ENCODE measurements around the gene PLIN4. TPM values are rescaled to one million over a fixed set of nuclear protein-coding genes. Genes with fewer than 3 reads are reported as not detected.

The PLIN4 gene
- total and polyA plus RNA-seq, 8 donors, result 3.5 to 64.7 (median 11.3) TPM

GRCh38 chr19:4548238-4548584 lies 29.9 kb upstream of the PLIN4 start:
- no peak for TF ChIP-seq EP300 (IDR thresholded peaks at IDR 0.05)
- no peak for TF ChIP-seq CTCF (IDR thresholded peaks at IDR 0.05)
- TF ChIP-seq POLR2A (IDR thresholded peaks at IDR 0.05), result no peak
- no peak for TF ChIP-seq POLR2AphosphoS5 (IDR thresholded peaks at IDR 0.05)
- Histone ChIP-seq H3K4me1 (peaks cover 0 to 6% (median 0%) of the 10 kb centered on the region in 4 donors), H3K27me3 (peaks cover 0 to 31% (median 0%) of the 10 kb centered on the region in 3 donors), H3K9me3 (no peaks in the 10 kb centered on the region), H3K36me3 (peaks cover 0 to 11% (median 3%) of the 10 kb centered on the region in 4 donors), H3K4me3 (no peak overlapping the region), H3K27ac (no peak overlapping the region)
- WGBS, 5 donors, result 51 to 73% (median 60%) methylated on average over 11 to 14 of the region's 14 CpGs
- DNase-seq, result no peak
- intact Hi-C loops (cut with DNase I; ENCODE audit: low total_unique reads), result no loop called here

DNA sequence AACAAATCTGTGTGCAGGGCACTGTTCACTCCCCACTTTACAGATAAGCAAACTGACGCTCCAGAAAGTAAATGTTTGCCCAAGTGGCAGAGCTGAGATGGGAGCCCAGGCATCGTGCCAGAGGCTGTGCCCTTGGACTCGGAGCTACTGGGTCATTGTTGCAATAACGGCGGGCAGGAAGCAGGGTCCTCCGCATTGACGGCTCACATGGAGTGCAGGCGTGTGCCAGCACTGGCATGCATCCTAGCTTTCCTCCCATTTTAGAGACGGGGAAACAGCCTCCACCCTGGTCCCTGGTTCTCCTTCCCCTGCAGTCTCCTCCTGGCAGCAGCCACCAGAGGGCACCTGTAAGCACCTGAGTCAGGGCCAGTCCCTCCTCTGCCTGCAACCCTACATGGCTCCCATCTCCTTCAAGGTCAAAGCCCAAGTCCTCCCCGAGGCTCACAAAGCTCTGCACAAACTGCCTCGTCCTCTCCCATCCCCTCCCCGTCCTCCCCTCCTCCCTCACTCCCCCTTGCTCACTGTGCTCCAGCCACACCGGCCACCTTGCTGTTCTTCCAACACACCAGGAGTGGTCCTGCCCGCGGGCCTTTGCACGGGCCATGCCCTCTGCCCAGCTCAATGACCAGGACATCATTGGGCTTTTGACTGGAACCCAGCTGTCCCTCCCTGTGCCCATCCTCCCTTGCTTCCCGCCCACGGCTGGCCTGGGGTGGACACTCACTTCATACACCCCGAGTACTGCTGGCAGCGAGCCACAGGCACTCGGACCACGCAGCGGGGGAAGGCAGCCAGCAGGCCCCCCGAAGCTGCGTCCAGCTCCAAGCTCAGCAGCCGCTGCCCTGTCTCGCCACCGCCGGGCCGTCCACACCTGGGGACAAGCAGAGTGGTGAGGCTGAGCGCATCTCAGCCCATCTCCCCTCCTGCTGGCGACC lies 29.3 kb upstream of the PLIN4 start:
- H3K36me3 ChIP-seq, result peaks cover 0 to 11% (median 3%) of the 10 kb centered on the region in 4 donors
- intact Hi-C loops (cut with DNase I; ENCODE audit: low total_unique reads), result no loop called here
- H3K9me3 ChIP-seq, result no peaks in the 10 kb centered on the region
- DNase-seq, result peak in 1 of 2 donors; percentile 60
- H3K4me1 ChIP-seq, result peaks cover 0 to 6% (median 0%) of the 10 kb centered on the region in 4 donors
- no peak overlapping the region for H3K4me3 ChIP-seq
- peak in 2 of 7 experiments; percentile 24 to 41 for TF ChIP-seq CTCF (IDR thresholded peaks at IDR 0.05)
- TF ChIP-seq POLR2A (IDR thresholded peaks at IDR 0.05), result no peak
- 54 to 75% (median 61%) methylated on average over 23 to 32 of the region's 32 CpGs for WGBS, 5 donors
- H3K27me3 ChIP-seq, result peaks cover 0 to 28% (median 0%) of the 10 kb centered on the region in 3 donors
- no peak overlapping the region for H3K27ac ChIP-seq

DNA sequence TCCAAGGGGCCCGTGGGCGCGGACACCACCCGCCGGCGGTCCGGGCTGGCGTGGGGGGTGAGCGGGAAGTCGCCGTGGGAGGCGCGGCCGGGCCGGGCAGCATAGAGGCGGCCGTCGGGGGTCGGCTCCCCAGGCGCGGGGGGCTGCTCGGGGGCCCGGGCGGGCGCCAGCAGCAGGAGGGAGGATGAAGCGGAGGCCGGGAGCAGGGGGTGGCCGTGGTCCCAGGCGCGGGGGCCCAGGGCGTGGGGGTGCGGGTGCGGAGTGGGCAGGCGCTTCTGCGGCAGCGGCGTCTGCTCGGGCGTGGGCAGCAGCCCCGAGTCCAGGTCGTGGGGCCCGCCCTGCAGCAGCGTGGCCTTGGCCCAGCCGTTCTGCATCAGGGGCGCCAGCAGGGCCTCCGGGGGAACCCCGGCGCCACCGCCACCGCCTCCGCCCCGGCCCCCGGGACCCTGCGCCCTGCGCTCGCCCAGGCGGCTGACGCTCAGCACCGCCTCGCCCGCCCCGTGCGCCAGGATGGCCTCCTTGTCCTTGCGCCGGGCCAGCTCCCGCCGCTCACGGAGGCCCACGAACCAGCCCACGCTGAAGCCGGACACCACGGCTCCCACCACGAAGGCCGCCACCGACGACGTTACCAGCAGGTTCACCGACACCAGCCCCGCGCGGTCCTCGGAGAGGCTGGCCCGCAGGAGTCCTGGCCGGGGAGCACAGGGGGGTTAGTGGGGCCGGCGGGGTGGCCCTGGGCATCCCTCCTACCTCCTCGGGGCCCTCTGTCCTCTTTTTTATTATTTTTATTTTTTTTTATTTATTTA lies 25.8 kb upstream of the PLIN4 start:
- Histone ChIP-seq H3K4me3 (peak overlapping the region in 1 of 4 donors; percentile 20), H3K9me3 (peaks cover 0 to 6% (median 0%) of the 10 kb centered on the region in 4 donors), H3K4me1 (peaks cover 0 to 12% (median 10%) of the 10 kb centered on the region in 4 donors), H3K36me3 (peaks cover 0 to 4% (median 0%) of the 10 kb centered on the region in 4 donors), H3K27me3 (peaks cover 0 to 13% (median 3%) of the 10 kb centered on the region in 3 donors), H3K27ac (peak overlapping the region in 1 of 5 donors; percentile 89)
- no peak for DNase-seq
- TF ChIP-seq POLR2A (IDR thresholded peaks at IDR 0.05) (no peak), POLR2AphosphoS5 (IDR thresholded peaks at IDR 0.05) (no peak), CTCF (IDR thresholded peaks at IDR 0.05) (no peak), EP300 (IDR thresholded peaks at IDR 0.05) (no peak)
- intact Hi-C loops (cut with DNase I; ENCODE audit: low total_unique reads), result no loop called here
- WGBS, 5 donors, result 92 to 96% (median 94%) methylated on average over 22 to 87 of the region's 87 CpGs

Data from stomach (tissue), 9 donors.